ENCODE measurements around the gene XPO6. TPM values are rescaled to one million over a fixed set of nuclear protein-coding genes. Genes with fewer than 3 reads are reported as not detected.

The XPO6 gene
- total RNA-seq, 1 experiment from 2014 or later, result 124 TPM

DNA sequence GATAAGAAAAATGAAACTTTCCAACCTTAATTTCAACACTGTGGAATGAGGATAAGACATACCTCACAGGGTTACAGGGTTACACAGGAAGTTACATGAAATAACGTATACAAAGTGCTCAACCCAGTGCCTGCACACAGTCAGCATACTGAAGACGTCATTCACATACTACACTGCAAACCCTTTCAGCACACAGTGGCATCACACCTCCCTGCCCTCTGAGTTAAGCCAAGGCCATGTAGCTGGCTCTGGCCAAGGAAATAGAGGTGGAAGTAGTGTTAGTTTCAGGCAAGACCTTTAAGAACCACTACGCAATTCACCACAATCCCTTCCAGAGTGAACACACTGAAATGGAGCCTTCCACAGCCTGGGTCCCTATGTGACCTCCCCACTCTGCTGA, 101.7 kb downstream of the XPO6 start:
- H3K4me2 ChIP-seq (ENCODE audit: insufficient read depth, insufficient read length, low read length), result no peak overlapping the region
- H2BK12ac ChIP-seq (ENCODE audit: insufficient read length, low read depth, low read length), result no peak overlapping the region
- no peak overlapping the region for H4K5ac ChIP-seq (ENCODE audit: insufficient read length, low read depth, low read length)
- no peak overlapping the region for H4K91ac ChIP-seq (ENCODE audit: insufficient read length, low read depth, low read length)
- Mint-ChIP-seq H3K4me3 (no peak overlapping the region), H3K27me3 (ENCODE audit: low read depth) (no peaks in the 10 kb centered on the region), H3K9me3 (no peaks in the 10 kb centered on the region), H3K27ac (peak overlapping the region in 1 of 3 experiments; percentile 11; a peak in 1 of 7 replicates), H3K4me1 (no peaks in the 10 kb centered on the region), H3K36me3 (ENCODE audit: insufficient read depth in 1 of 3, low read depth in 3 of 3) (peaks cover 35 to 89% (median 80%) of the 10 kb centered on the region in 3 experiments)
- no peak overlapping the region for H2BK120ac ChIP-seq (ENCODE audit: low read depth, low read length, poor library complexity, severe bottlenecking)
- DNase-seq, result no peak
- TF ChIP-seq, protein P1, sequence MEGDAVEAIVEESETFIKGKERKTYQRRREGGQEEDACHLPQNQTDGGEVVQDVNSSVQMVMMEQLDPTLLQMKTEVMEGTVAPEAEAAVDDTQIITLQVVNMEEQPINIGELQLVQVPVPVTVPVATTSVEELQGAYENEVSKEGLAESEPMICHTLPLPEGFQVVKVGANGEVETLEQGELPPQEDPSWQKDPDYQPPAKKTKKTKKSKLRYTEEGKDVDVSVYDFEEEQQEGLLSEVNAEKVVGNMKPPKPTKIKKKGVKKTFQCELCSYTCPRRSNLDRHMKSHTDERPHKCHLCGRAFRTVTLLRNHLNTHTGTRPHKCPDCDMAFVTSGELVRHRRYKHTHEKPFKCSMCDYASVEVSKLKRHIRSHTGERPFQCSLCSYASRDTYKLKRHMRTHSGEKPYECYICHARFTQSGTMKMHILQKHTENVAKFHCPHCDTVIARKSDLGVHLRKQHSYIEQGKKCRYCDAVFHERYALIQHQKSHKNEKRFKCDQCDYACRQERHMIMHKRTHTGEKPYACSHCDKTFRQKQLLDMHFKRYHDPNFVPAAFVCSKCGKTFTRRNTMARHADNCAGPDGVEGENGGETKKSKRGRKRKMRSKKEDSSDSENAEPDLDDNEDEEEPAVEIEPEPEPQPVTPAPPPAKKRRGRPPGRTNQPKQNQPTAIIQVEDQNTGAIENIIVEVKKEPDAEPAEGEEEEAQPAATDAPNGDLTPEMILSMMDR (conservative IDR thresholded peaks at IDR 0.05), result no peak
- no peak overlapping the region for H4K8ac ChIP-seq (replicated peaks; ENCODE audit: insufficient read length, low read depth, low read length)
- no peaks in the 10 kb centered on the region for H3K79me2 ChIP-seq (ENCODE audit: insufficient read depth, low read length)
- H2BK15ac ChIP-seq (ENCODE audit: low read depth, low read length), result no peak overlapping the region
- H3K4me1 ChIP-seq (ENCODE audit: insufficient read depth, low read length), result no peaks in the 10 kb centered on the region
- H3K56ac ChIP-seq (ENCODE audit: insufficient read length, low read depth, low read length), result no peak overlapping the region
- no peaks in the 10 kb centered on the region for H3K23me2 ChIP-seq (ENCODE audit: insufficient read length, low read depth, low read length, poor library complexity, severe bottlenecking)
- H3K14ac ChIP-seq (ENCODE audit: insufficient read depth, low read length), result no peak overlapping the region
- no peak overlapping the region for H2AK5ac ChIP-seq (ENCODE audit: insufficient read length, low read length)
- H2BK20ac ChIP-seq (ENCODE audit: low read depth, low read length, poor library complexity, severe bottlenecking), result no peak overlapping the region
- no peak overlapping the region for H3K18ac ChIP-seq (ENCODE audit: insufficient read length, low read depth, low read length)
- no peak overlapping the region for H3K27ac ChIP-seq (ENCODE audit: insufficient read length, low read depth, low read length)
- H3K23ac ChIP-seq (ENCODE audit: insufficient read length, low read depth, low read length), result no peak overlapping the region
- H3K27me3 ChIP-seq (ENCODE audit: insufficient read depth, low read length), result no peaks in the 10 kb centered on the region
- no peaks in the 10 kb centered on the region for H3K79me1 ChIP-seq (ENCODE audit: insufficient read depth, low read depth, low read length, poor library complexity, severe bottlenecking)
- no peaks in the 10 kb centered on the region for H3K9me3 ChIP-seq (ENCODE audit: control insufficient read depth, low read depth, low read length)
- H3K9ac ChIP-seq (ENCODE audit: extremely low read depth, insufficient read length, low read length), result no peak overlapping the region
- H2BK5ac ChIP-seq (ENCODE audit: insufficient read length, low read length), result no peak overlapping the region
- no peaks in the 10 kb centered on the region for H4K20me1 ChIP-seq (ENCODE audit: control insufficient read depth, insufficient read depth, insufficient read length)
- no peak overlapping the region for H3K4ac ChIP-seq (ENCODE audit: low read depth, low read length)
- H3T11ph ChIP-seq (ENCODE audit: low read length), result no peak overlapping the region
- H2AFZ ChIP-seq (ENCODE audit: low read length), result no peak overlapping the region
- WGBS (ENCODE audit: extremely low coverage, insufficient read length, low lambda C conversion rate), result no CpG with 5 or more reads among the region's 3 CpGs

All from H9 (cell line).